ENCODE measurements around the gene PLXNA1. TPM values are rescaled to one million over a fixed set of nuclear protein-coding genes. Genes with fewer than 3 reads are reported as not detected.

PLXNA1 gene
- total and polyA plus RNA-seq, 2 of the 8 experiments (the other 6 are each of a cell fraction or from before 2014, with no cell fraction given), result 47.5 to 54.9 TPM

DNA sequence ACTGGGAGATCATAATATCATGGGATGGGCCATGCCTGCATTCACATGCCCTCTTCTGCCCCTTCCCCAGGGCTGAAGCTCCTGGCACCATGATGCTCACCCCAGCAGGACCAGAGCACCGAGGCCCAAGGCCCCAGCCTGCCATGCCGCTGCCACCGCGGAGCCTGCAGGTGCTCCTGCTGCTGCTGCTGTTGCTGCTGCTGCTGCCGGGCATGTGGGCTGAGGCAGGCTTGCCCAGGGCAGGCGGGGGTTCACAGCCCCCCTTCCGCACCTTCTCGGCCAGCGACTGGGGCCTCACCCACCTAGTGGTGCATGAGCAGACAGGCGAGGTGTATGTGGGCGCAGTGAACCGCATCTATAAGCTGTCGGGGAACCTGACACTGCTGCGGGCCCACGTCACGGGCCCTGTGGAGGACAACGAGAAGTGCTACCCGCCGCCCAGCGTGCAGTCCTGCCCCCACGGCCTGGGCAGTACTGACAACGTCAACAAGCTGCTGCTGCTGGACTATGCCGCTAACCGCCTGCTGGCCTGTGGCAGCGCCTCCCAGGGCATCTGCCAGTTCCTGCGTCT, 5.6 kb downstream of the PLXNA1 start:
- Histone ChIP-seq H3K56ac (replicated peaks; ENCODE audit: insufficient read length, low read depth, low read length) (no peak overlapping the region), H3K36me3 (ENCODE audit: control insufficient read depth in 2 of 4, insufficient read depth in 4 of 4, low read length in 3 of 4) (peaks cover 2 to 16% (median 11%) of the 10 kb centered on the region in 4 experiments; a peak in 6 of 8 replicates), H4K20me1 (replicated peaks in 1 of 2; ENCODE audit: control insufficient read depth in 1 of 2, insufficient read depth in 2 of 2, low read length in 2 of 2) (peaks cover 31 to 63% of the 10 kb centered on the region in 2 experiments), H2AK5ac (ENCODE audit: low read depth, low read length) (no peak overlapping the region), H2BK12ac (ENCODE audit: low read depth, low read length) (no peak overlapping the region), H3K79me2 (ENCODE audit: control insufficient read depth in 1 of 2, insufficient read depth in 2 of 2, low read length in 2 of 2) (peaks cover 8 to 70% of the 10 kb centered on the region in 2 experiments; a peak in 3 of 4 replicates), H3K18ac (ENCODE audit: extremely low read depth, low read length) (no peak overlapping the region), H3K27ac (ENCODE audit: low read depth, low read length) (no peak overlapping the region), H4K8ac (ENCODE audit: extremely low read depth, insufficient read depth, low read length) (no peak overlapping the region; the same call in 1 of the 2 replicates), H2BK15ac (ENCODE audit: low read length) (no peak overlapping the region), H4K91ac (replicated peaks; ENCODE audit: insufficient read length, low read length) (no peak overlapping the region), H3K9me3 (ENCODE audit: insufficient read depth in 2 of 2, low read depth in 1 of 2, low read length in 1 of 2) (no peaks in the 10 kb centered on the region), H3K14ac (ENCODE audit: insufficient read length) (no peak overlapping the region), H3K23me2 (ENCODE audit: low read depth, low read length) (peaks cover 4% of the 10 kb centered on the region; the same call in 1 of the 2 replicates), H2AFZ (ENCODE audit: low read length) (no peak overlapping the region), H3K23ac (ENCODE audit: insufficient read length) (no peak overlapping the region), H3K4me1 (replicated peaks in 1 of 4; ENCODE audit: control insufficient read depth in 3 of 4, insufficient read depth in 4 of 4, low read length in 3 of 4) (peaks cover 0 to 19% (median 8%) of the 10 kb centered on the region in 4 experiments; a peak in 5 of 7 replicates), H3K9ac (replicated peaks in 1 of 4; ENCODE audit: extremely low read depth in 1 of 4, low read depth in 3 of 4, low read length in 3 of 4) (no peak overlapping the region), H4K5ac (ENCODE audit: insufficient read length, low read depth, low read length) (no peak overlapping the region), H3K4ac (replicated peaks; ENCODE audit: insufficient read length, low read depth, low read length) (no peak overlapping the region), H3K4me2 (ENCODE audit: insufficient read depth in 1 of 2, low read depth in 2 of 2, low read length in 2 of 2) (no peak overlapping the region), H2BK120ac (replicated peaks; ENCODE audit: low read depth, low read length) (no peak overlapping the region), H3K27me3 (replicated peaks in 1 of 4; ENCODE audit: control insufficient read depth in 3 of 4, extremely low read depth in 1 of 4, insufficient read depth in 3 of 4, low read length in 3 of 4) (no peaks in the 10 kb centered on the region), H2BK5ac (ENCODE audit: low read depth, low read length) (no peak overlapping the region; the same call in 1 of the 2 replicates), H2BK20ac (ENCODE audit: low read length) (no peak overlapping the region), H3K4me3 (ENCODE audit: extremely low read depth in 1 of 4, insufficient read depth in 2 of 4, low read depth in 3 of 4, low read length in 4 of 4) (no peak overlapping the region), H3K79me1 (ENCODE audit: low read depth, low read length) (peaks cover 41% of the 10 kb centered on the region)
- 92% methylated on average over 26 of the region's 26 CpGs; no CpG with 5 or more reads in 1 of the 2 experiments for WGBS, 2 experiments (ENCODE audit: extremely low coverage in 1 of 2, insufficient coverage in 1 of 2, insufficient read length in 1 of 2, insufficient replicate concordance in 2 of 2, low coverage in 1 of 2, low lambda C conversion rate in 2 of 2, missing lambda C conversion rate in 1 of 2)
- FAIRE-seq (no peak), DNase-seq (ENCODE audit: low read depth in 1 of 2, low spot score in 2 of 2) (no peak)
- POLR2A ChIA-PET (ENCODE audit: partially characterized antibody), result interaction anchor here (1.2 kb wide), 1 partner anchor 13 kb away, joined by 3 read pairs; no protein-coding TSS in a partner anchor
- CTCF ChIA-PET (ENCODE audit: partially characterized antibody), result interaction anchor here (0.7 to 10.0 kb wide), 6 partner anchors 9 to 309 kb away, joined by 3 to 74 read pairs (median 4); no protein-coding TSS in a partner anchor
- no peak for TF ChIP-seq TAF1 (IDR thresholded peaks at IDR 0.05; ENCODE audit: low read depth, low read length)
- no peak for TF ChIP-seq POLR2A (IDR thresholded peaks at IDR 0.05; ENCODE audit: control extremely low read depth in 1 of 2, low read depth in 2 of 2, low read length in 2 of 2)
- TF ChIP-seq RFX5 (IDR thresholded peaks at IDR 0.05; ENCODE audit: borderline replicate concordance, low read depth, low read length), result no peak

Data from H1 (cell line).